Ishikawa (cell line): ENCODE results near the gene SLC39A5.

Source experiments
- EGR1 ChIP-seq: IDR thresholded peaks from 2 replicates; pipeline ENCODE4 v1.6.1; 2012
- EP300 ChIP-seq: IDR thresholded peaks from 2 replicates; pipeline ENCODE4 v1.6.1; 2012; ENCODE audit warnings: borderline replicate concordance
- FOXM1 ChIP-seq: IDR thresholded peaks from 2 replicates; pipeline ENCODE4 v1.6.1; 2012; ENCODE audit warnings: low read depth, borderline replicate concordance
- RAD21 ChIP-seq: IDR thresholded peaks from 2 replicates; pipeline ENCODE4 v1.6.1; 2012; ENCODE audit warnings: low read depth
- REST ChIP-seq: IDR thresholded peaks from 2 replicates; pipeline ENCODE4 v1.6.1; 2012; ENCODE audit warnings: low read depth, mild to moderate bottlenecking
- TCF12 ChIP-seq: IDR thresholded peaks from 2 replicates; pipeline ENCODE4 v1.6.1; 2012; ENCODE audit warnings: low read depth
- TEAD4 ChIP-seq: IDR thresholded peaks from 2 replicates; pipeline ENCODE4 v1.6.1; 2012
- YY1 ChIP-seq: IDR thresholded peaks from 2 replicates; pipeline ENCODE4 v1.6.1; 2012; ENCODE audit warnings: low read depth
- ZBTB7A ChIP-seq: IDR thresholded peaks from 2 replicates; pipeline ENCODE4 v1.6.1; 2012; ENCODE audit warnings: low read depth
- TF ChIP-seq, protein P1 (sequence below): IDR thresholded peaks from 2 replicates; pipeline ENCODE4 v1.6.1; 2012

DNA sequence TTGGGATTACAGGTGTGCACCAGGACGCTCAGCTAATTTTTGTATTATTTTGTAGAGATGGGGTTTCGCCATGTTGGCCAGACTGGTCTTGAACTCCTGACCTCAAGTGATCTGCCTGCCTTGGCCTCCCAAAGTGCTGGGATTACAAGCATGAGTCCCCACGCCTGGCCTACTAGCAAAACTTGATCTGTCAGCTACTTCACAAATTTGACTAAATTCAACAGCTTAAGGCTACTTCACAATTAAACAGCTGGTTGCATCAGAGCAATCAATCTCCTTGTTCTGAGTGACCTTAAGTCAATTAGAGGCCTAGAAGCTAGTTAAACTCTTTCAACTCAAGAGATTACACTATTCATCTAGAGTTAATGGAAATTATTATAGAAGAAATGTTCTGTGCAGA lies 49.1 kb downstream of the SLC39A5 start:
- no peak for TF ChIP-seq RAD21
- no peak for TF ChIP-seq YY1
- TF ChIP-seq REST, result no peak
- TF ChIP-seq TEAD4, result no peak
- TF ChIP-seq EGR1, result no peak
- no peak for TF ChIP-seq EP300
- TF ChIP-seq, protein P1, sequence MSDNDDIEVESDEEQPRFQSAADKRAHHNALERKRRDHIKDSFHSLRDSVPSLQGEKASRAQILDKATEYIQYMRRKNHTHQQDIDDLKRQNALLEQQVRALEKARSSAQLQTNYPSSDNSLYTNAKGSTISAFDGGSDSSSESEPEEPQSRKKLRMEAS, result no peak
- no peak for TF ChIP-seq FOXM1
- no peak for TF ChIP-seq ZBTB7A
- no peak for TF ChIP-seq TCF12
